Fibroblast of the aortic adventitia (primary cell): ENCODE results near the gene LRPAP1. TPM values are rescaled to one million over a fixed set of nuclear protein-coding genes. Genes with fewer than 3 reads are reported as not detected.

Experiments used
- DNase-seq: peaks from one replicate; pipeline ENCODE4 v3.0.0-alpha.2; 2010; ENCODE audit warnings: low read depth
- H3K4me3 ChIP-seq: 2 replicates; pipeline ENCODE4 v1.5.1; 2011; ENCODE audit warnings: low read depth, mild to moderate bottlenecking, control low read depth, low read length, moderate library complexity
- total RNA-seq: library from RNA; depleted of rRNA; stranded (reverse); fragments of >200 nt; gene quantifications from 2 replicates; pipeline ENCODE4 v1.2.3, GENCODE V29; 2012; ENCODE audit warnings: low replicate concordance
- TF ChIP-seq, protein P1 (sequence below): IDR thresholded peaks from 2 replicates; pipeline ENCODE4 v1.5.1; 2011; ENCODE audit warnings: mild to moderate bottlenecking, low read length, control low read depth, inconsistent platforms; ENCODE audit not compliant: insufficient read depth

Gene LRPAP1
- total RNA-seq, 1 donor: 61.0 TPM

DNA sequence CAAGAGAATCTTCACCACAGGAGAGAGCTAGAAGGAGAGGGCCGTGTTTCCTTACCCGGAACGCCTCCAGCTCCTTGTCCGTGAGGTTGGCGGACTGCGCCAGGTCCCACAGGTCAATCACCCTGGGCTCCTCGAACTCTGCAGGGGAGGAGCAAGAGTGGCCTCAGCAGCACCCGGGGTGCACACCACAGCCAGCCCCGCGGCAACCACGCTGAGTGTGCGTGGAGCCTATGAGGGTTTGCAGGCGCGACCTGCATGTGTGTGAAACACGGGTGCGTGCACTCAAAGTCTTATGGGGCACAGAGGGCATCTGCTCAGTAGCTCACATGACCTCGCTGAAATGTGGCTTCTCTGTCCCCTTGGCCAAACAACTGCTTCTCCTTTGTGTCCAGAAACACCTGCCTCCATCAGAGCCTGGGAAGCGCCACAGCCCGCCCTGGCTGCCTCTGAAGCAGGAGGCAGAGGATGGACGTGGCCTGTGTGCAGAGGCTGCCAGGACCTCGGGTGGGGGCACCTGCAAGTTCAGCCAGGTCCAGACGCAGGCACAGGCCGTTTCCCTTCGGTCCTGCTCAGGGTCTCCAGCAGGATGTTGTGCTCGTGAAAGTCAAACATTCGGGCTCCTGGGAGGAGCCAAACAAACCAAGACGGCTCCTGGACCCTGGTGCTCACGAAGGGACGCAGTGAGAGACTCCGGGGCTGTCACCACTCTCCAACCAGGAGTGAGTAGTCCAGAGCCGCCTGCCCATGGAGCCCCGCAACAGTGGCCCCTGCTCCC is 16.0 kb downstream of the LRPAP1 start:
- no peak overlapping the region for H3K4me3 ChIP-seq
- TF ChIP-seq, protein P1, sequence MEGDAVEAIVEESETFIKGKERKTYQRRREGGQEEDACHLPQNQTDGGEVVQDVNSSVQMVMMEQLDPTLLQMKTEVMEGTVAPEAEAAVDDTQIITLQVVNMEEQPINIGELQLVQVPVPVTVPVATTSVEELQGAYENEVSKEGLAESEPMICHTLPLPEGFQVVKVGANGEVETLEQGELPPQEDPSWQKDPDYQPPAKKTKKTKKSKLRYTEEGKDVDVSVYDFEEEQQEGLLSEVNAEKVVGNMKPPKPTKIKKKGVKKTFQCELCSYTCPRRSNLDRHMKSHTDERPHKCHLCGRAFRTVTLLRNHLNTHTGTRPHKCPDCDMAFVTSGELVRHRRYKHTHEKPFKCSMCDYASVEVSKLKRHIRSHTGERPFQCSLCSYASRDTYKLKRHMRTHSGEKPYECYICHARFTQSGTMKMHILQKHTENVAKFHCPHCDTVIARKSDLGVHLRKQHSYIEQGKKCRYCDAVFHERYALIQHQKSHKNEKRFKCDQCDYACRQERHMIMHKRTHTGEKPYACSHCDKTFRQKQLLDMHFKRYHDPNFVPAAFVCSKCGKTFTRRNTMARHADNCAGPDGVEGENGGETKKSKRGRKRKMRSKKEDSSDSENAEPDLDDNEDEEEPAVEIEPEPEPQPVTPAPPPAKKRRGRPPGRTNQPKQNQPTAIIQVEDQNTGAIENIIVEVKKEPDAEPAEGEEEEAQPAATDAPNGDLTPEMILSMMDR: no peak
- DNase-seq: no peak

DNA sequence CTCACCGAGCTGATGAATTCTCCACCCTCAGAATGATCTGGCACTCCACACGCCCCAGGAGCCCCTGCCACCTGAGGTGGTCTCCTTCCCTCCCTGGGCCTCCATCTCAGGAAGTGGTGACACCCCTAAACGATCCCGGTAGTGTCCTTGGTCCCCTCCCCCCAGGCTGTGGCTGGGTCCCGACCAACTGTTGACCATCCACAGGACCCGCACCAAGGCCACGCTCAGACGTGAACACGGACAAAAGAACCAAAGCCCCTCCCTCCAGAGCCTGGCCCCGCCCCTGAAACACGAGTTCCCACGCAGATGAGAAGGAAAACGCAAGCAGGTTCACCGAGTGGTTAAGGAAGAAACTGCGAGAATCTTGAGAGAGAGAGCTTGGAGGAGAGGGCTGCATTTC is 16.6 kb downstream of the LRPAP1 start:
- no peak for DNase-seq
- no peak overlapping the region for H3K4me3 ChIP-seq
- TF ChIP-seq, protein P1: no peak

DNA sequence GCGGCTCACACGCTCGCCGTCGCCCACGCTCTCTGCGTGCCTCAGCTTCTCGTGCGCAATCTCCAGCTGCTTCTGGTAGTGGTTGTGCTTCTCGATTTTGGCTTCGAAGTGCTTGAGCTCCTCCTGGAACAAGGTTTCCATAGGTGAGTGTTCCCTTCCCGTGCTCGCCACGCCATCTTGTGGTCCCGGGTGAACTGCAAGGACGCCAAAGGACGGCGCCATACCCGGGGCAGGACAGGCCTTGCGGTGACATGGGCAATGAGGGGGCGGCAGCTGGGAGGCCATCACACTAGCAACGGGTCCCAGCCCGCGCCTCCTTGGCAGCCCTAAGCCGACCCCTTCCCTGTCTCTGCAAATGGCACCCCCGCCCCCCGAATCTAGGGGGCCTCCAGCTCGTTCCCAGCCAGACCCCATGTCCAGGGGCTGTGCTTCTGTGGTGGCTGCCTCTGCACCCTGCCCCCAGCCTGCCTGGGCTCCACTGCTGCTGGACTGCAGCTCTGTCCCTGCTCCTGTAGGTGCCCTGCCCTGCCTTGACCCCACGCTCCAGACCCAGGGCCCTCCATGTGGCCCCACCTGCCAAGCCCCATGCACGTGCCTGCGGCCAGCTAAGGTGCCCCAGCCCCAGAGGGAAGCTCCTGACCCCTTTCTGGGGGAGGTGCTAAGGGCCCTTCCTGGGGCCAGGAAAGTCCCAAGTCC is 17.3 kb downstream of the LRPAP1 start:
- no peak for DNase-seq
- TF ChIP-seq, protein P1: peak; percentile 22

DNA sequence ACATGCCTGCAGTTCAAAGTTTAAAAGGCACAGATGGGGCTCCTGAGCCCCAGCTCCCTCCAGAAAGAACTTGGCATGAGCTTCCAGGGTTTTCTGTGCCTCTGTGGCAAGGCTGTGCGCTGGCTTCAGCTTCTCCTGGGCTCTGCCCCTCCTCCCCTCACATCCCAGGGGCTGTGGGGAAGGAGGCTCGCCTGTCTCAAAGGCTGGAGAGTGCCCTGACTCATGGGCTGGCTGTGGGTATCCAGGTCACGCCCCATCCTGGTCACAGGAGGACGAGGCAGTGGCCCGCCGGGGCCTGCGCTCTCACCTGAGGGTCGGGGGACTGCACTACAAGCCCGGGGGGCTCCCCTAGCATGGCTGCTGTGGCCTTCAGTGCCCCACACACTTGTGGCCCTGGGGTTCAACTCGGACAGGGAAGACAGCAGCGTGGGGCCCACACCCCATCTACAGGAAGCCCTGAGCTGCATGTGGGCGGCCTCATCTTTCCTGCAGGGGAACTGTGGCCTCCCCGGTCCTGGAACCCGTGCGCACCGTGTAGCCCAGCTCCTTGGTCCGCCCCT is 17.9 kb downstream of the LRPAP1 start:
- DNase-seq: no peak
- H3K4me3 ChIP-seq: no peak overlapping the region
- TF ChIP-seq, protein P1: no peak

More for the DNA sequence above, 17.3 kb downstream of the LRPAP1 start:
- H3K4me3 ChIP-seq: no peak overlapping the region

DNA sequence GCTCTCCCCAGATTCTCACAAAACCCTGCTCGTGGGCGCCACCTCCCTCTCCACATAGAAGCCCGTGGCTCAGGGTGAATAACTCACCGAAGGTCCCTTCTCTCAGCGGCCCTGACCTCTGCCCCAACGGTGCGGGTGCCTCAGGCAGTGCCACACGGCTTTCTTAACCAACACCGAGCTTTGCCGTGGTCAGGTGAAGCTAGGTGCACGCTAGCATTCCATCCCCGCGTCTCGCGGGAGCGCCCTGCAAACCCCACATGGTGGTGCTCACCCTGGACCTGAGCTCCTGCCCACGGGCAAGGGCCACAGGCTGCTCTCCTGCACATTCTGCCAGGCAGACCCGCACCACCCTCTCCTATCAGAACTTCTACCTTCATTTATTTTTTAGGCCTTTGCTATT is 18.4 kb downstream of the LRPAP1 start:
- no peak for DNase-seq
- no peak overlapping the region for H3K4me3 ChIP-seq
- TF ChIP-seq, protein P1: no peak

DNA sequence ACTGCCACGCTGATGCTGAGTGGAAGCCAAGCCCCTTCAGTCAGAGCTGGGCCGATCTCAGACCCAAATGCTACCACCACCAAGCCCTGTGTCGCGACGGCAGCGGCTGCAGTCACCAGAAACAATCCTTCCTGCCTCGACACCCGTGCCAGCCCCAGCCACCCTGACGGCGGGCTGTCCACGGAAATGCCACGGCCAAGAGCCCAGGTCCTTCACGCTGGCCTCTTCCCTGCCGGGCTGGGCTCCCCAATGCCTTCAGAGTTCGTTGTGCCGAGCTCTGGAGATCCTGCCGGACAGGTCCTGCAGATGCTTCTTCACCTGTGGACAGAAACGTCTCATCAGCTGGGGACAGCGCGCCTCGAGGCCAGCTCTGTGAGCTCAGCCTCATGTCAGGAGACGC is 19.5 kb downstream of the LRPAP1 start:
- TF ChIP-seq, protein P1: no peak
- no peak overlapping the region for H3K4me3 ChIP-seq
- DNase-seq: no peak
